Activated CD4-positive, alpha-beta T cell treated with anti-CD3 and anti-CD28 coated beads, Interleukin-2, amount 50 U/mL, for 48 hours (primary cell): ENCODE data around the gene POLE3.
"Not testable (repeated sequence)": the region's sequence is repeated elsewhere in the genome, so short reads cannot be mapped to it uniquely, and the experiment has no call there.

Source experiments
- DNase-seq, 2 experiments: peaks; one replicate each; pipeline ENCODE4 v3.0.0-alpha.2; 2020

POLE3 gene

GRCh38 chr9:113375057-113376023 lies 35.1 kb downstream of the POLE3 start:
- no peak for DNase-seq

GRCh38 chr9:113373676-113374392 lies 36.6 kb downstream of the POLE3 start:
- no peak for DNase-seq

GRCh38 chr9:113373256-113373655 lies 37.2 kb downstream of the POLE3 start:
- DNase-seq = no peak

- no peak for DNase-seq
Measured at GRCh38 chr9:113372059-113372458, 38.4 kb downstream of the POLE3 start.

- no peak for DNase-seq
Measured at GRCh38 chr9:113370806-113371325, 39.6 kb downstream of the POLE3 start.

- no peak for DNase-seq
Measured at GRCh38 chr9:113369855-113370140, 40.7 kb downstream of the POLE3 start.

GRCh38 chr9:113368982-113369854 lies 41.3 kb downstream of the POLE3 start:
- no peak for DNase-seq

GRCh38 chr9:113368348-113368981 lies 42.0 kb downstream of the POLE3 start:
- no peak for DNase-seq

GRCh38 chr9:113365652-113366051 lies 44.8 kb downstream of the POLE3 start:
- not testable (repeated sequence) for DNase-seq

- no peak for DNase-seq
Measured at GRCh38 chr9:113364951-113365350, 45.5 kb downstream of the POLE3 start.

- DNase-seq = no peak
Measured at GRCh38 chr9:113363336-113363735, 47.1 kb downstream of the POLE3 start.

GRCh38 chr9:113361304-113362018 lies 49.0 kb downstream of the POLE3 start:
- DNase-seq = peak; percentile 31 to 50

GRCh38 chr9:113360242-113360842 lies 50.1 kb downstream of the POLE3 start:
- DNase-seq = no peak

GRCh38 chr9:113359385-113359784 lies 51.1 kb downstream of the POLE3 start:
- DNase-seq = no peak
